ENCODE results near the gene LHX8.

GRCh38 chr1:75097654-75098053, 36.5 kb upstream of the LHX8 start:
- TF ChIP-seq CTCF (IDR thresholded peaks at IDR 0.05) (no peak), POLR2AphosphoS5 (IDR thresholded peaks at IDR 0.05) (no peak)
